Transverse colon (tissue), 4 donors: ENCODE measurements around the gene NANP. TPM values are rescaled to one million over a fixed set of nuclear protein-coding genes. Genes with fewer than 3 reads are reported as not detected.
"Not testable (repeated sequence)": the region's sequence is repeated elsewhere in the genome, so short reads cannot be mapped to it uniquely, and the experiment has no call there.

Experiments
- DNase-seq: peaks from one replicate; pipeline ENCODE4 v3.0.0-alpha.2; 2019
- H3K27ac ChIP-seq, 4 donors: fragments of 200-600 bp; sonication (generic); 2 replicates each; pipeline ENCODE4 v1.5.1; 2016 to 2018; ENCODE audit warnings: inconsistent platforms in 4 of 4
- H3K27me3 ChIP-seq: fragments of 200-600 bp; sonication (generic); 2 replicates; pipeline ENCODE4 v1.5.1; 2017; ENCODE audit warnings: inconsistent platforms
- H3K36me3 ChIP-seq, 4 donors: fragments of 200-600 bp; sonication (generic); 2 replicates each; pipeline ENCODE4 v1.5.1; 2017 to 2019; ENCODE audit warnings: inconsistent platforms in 4 of 4
- H3K4me1 ChIP-seq, 4 donors: fragments of 200-600 bp; sonication (generic); 2 replicates each; pipeline ENCODE4 v1.5.1; 2017 to 2020; ENCODE audit warnings: inconsistent platforms in 4 of 4
- H3K4me3 ChIP-seq, 4 donors: fragments of 200-600 bp; sonication (generic); 1 replicate in 1 of 4; 2 replicates in 3 of 4; pipeline versions ENCODE4 v1.5.1 to v1.6.1; 2017 to 2019; ENCODE audit warnings: inconsistent platforms in 4 of 4
- H3K9me3 ChIP-seq, 2 donors: fragments of 200-600 bp; sonication (generic); 2 replicates each; pipeline ENCODE4 v1.5.1; 2017 to 2019; ENCODE audit warnings: inconsistent platforms in 2 of 2
- EP300 ChIP-seq: sonication (generic); formaldehyde crosslinking; IDR thresholded peaks from one replicate; pipeline ENCODE4 v1.6.1; 2017; ENCODE audit warnings: antibody characterized with exemption, low read depth
- POLR2A ChIP-seq: fragments of 450-650 bp; IDR thresholded peaks from one replicate; pipeline ENCODE4 v1.6.1; 2016; ENCODE audit warnings: antibody characterized with exemption, mild to moderate bottlenecking, moderate library complexity
- POLR2AphosphoS5 ChIP-seq, 3 donors: sonication (generic); formaldehyde crosslinking; IDR thresholded peaks; one replicate each; pipeline ENCODE4 v1.6.1; 2016; ENCODE audit warnings: antibody characterized with exemption in 3 of 3
- WGBS, 2 donors: methylation state at CpG; one replicate each; pipeline ENCODE4 v1.1.5; 2018; ENCODE audit warnings: low coverage in 1 of 2; 5-methylcytosine and 5-hydroxymethylcytosine counted together
- in situ Hi-C, 4 donors: fragments of 200-750 bp; cut with MboI; loops; one replicate each; pipeline versions ENCODE4 v1.15.0 to v1.15.1; 2017; ENCODE audit warnings: low sequenced_read_pairs in 3 of 4, low pct_ligation_motif_present in 1 of 4, low pct_unique_long_range_greater_than_20kb in 1 of 4
- intact Hi-C: fragments of 100-400 bp; cut with DNase I; formaldehyde crosslinking; loops from one replicate; pipeline ENCODE4 v1.15.1; 2023; ENCODE audit warnings: low total_unique reads
- total RNA-seq, 4 donors: library from RNA; depleted of rRNA; stranded (reverse); fragments of >200 nt; gene quantifications; one replicate each; pipeline ENCODE4 v1.1.0, GENCODE V29; 2016
- TF ChIP-seq, protein P1 (sequence below), 5 experiments: fragments of 200-600 bp in 3 of 5; fragments of 450-650 bp in 2 of 5; sonication (generic) in 3 of 5; IDR thresholded peaks; 1 replicate in 2 of 5; 2 replicates in 3 of 5; pipeline ENCODE4 v1.5.1; 2016 to 2017; ENCODE audit warnings: antibody characterized with exemption in 5 of 5, inconsistent platforms in 3 of 5, mild to moderate bottlenecking in 2 of 5, moderate library complexity in 1 of 5

The NANP gene
- total RNA-seq, 4 donors from 2014 or later, result 1.4 to 7.1 (median 3.4) TPM

DNA sequence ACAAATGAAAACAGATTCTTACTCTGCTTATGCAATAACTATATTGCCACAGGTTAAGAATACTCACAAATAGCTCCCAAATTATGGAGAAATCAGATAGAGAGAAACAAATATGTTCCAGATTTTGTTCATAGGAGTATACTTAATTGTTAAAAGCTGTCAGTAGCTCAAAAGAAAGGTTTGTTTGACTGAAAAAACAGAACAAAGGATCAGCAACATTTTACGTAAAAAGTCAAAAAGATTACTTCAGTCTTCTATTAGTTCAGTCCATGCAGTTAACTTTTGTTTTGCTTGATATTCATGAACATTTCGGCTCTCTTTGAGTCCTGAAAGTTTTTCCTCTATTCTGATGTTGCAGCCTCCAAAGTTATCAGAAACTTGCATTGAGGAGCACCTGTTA is 13.4 kb upstream of the NANP start:
- Histone ChIP-seq H3K27me3 (no peaks in the 10 kb centered on the region), H3K4me1 (no peaks in the 10 kb centered on the region), H3K9me3 (no peaks in the 10 kb centered on the region), H3K27ac (no peak overlapping the region), H3K36me3 (peaks cover 0 to 6% (median 0%) of the 10 kb centered on the region in 4 donors), H3K4me3 (no peak overlapping the region)
- DNase-seq, result no peak
- 96 to 97% methylated on average over 2 of the region's 2 CpGs for WGBS, 2 donors
- TF ChIP-seq POLR2AphosphoS5 (IDR thresholded peaks at IDR 0.05), result no peak
- TF ChIP-seq, protein P1, sequence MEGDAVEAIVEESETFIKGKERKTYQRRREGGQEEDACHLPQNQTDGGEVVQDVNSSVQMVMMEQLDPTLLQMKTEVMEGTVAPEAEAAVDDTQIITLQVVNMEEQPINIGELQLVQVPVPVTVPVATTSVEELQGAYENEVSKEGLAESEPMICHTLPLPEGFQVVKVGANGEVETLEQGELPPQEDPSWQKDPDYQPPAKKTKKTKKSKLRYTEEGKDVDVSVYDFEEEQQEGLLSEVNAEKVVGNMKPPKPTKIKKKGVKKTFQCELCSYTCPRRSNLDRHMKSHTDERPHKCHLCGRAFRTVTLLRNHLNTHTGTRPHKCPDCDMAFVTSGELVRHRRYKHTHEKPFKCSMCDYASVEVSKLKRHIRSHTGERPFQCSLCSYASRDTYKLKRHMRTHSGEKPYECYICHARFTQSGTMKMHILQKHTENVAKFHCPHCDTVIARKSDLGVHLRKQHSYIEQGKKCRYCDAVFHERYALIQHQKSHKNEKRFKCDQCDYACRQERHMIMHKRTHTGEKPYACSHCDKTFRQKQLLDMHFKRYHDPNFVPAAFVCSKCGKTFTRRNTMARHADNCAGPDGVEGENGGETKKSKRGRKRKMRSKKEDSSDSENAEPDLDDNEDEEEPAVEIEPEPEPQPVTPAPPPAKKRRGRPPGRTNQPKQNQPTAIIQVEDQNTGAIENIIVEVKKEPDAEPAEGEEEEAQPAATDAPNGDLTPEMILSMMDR (IDR thresholded peaks at IDR 0.05), result no peak
- no peak for TF ChIP-seq EP300
- TF ChIP-seq POLR2A, result no peak
- in situ Hi-C loops (no loop called here), intact Hi-C loops (no loop called here)

DNA sequence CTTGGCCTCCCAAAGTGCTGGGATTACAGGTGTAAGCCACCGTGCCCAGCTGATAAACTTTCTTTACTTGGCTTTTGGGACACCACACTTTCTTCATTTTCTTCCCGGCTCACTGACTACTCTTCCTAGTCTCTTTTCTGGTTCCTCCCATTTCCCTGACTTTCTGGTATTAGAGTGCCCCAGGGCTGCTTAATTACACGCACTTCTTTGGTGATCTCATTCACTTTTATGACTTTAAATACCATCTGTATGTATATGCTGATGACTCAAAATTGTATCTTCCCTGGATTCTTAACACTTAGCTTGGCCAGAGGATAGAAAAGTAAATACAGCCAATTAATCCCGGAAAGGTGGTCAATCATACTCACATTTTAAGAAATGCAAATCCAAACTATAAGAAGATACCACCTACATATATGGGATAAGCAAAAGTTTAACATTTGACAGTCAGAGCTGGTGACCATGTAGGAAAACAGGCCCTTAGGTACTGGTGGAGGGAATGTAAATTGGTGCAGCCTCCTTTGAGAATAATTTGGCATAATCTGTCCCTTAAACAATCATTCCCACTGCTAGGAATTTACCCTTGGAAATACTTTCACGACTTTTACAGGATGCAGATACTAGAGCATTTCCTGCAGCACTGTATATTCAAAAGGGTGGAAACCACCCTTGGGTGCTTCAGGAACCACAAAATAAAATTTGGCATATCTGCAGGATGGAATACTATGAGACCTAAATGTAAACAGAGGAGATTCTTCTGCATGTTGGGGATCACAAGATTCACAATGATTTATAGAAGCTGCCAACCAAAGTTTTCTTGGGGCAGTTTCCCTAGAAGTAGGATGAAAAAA is 9.4 kb upstream of the NANP start:
- intact Hi-C loops (no loop called here), in situ Hi-C loops (no loop called here)
- peaks cover 0 to 6% (median 0%) of the 10 kb centered on the region in 4 donors for H3K36me3 ChIP-seq
- no peak overlapping the region for H3K4me3 ChIP-seq
- TF ChIP-seq EP300 (no peak), POLR2A (no peak), POLR2AphosphoS5 (IDR thresholded peaks at IDR 0.05) (no peak)
- TF ChIP-seq, protein P1 (IDR thresholded peaks at IDR 0.05), result no peak
- 71 to 76% methylated on average over 3 to 5 of the region's 5 CpGs for WGBS, 2 donors
- no peaks in the 10 kb centered on the region for H3K4me1 ChIP-seq
- H3K27me3 ChIP-seq, result no peaks in the 10 kb centered on the region
- DNase-seq, result no peak
- no peaks in the 10 kb centered on the region for H3K9me3 ChIP-seq
- no peak overlapping the region for H3K27ac ChIP-seq

DNA sequence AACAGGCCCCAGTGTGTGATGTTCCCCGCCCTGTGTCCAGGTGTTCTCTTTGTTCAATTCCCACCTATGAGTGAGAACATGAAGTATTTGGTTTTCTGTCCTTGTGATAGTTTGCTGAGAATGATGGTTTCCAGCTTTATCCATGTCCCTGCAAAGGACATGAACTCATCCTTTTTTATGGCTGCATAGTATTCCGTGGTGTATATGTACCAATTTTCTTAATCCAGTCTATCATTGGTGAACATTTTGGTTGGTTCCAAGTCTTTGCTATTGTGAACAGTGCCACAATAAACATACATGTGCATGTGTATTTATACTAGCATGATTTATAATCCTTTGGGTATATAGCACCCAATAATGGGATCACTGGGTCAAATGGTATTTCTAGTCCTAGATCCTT is 6.8 kb upstream of the NANP start:
- H3K4me3 ChIP-seq, H3K4me1 ChIP-seq, DNase-seq, in situ Hi-C loops, H3K36me3 ChIP-seq, intact Hi-C loops, H3K27ac ChIP-seq, H3K27me3 ChIP-seq, H3K9me3 ChIP-seq: not testable (repeated sequence)
- WGBS, 2 donors, result 92 to 100% methylated on average over 2 of the region's 2 CpGs

DNA sequence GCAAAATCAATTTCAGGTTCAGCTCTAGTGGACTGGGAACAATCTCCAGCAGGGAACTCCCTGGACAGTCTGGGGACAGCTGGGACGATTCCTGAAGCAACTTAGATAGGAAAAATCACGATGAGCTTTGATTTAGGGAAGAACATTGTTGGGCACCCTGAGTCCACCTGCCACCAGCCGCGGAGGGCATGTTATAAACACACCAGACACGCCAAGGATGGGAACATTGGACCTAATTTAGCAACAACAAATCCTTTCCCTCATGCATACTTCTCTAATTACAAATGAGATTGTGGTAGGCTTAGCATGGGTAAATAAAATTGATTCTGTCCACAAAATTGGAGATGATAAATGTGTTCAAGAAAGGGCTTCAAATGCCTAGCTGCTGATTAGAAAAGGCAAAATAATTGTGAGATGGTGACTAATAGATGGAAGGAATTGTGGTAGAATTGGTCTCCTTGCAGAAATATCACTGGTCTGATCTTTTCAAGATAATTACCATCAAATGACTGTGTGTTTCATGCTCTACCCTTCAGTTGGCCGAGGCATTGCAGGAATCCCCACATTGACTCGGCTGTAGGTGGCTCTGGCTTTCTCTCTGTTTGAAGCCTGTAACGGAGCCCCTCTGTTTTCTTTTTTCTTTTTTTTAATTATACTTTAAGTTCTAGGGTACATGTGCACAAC is 6.1 kb upstream of the NANP start:
- no peak overlapping the region for H3K27ac ChIP-seq
- H3K4me1 ChIP-seq, result peaks cover 0 to 2% (median under 1%) of the 10 kb centered on the region in 4 donors
- no peak overlapping the region for H3K4me3 ChIP-seq
- H3K9me3 ChIP-seq, result no peaks in the 10 kb centered on the region
- intact Hi-C loops (no loop called here), in situ Hi-C loops (loop anchor here in 1 of 4 donors (10.0 kb wide), 1 partner anchor 65 kb away; the partner anchor contains the start of gene ZNF337)
- no peak for DNase-seq
- H3K27me3 ChIP-seq, result no peaks in the 10 kb centered on the region
- TF ChIP-seq POLR2A (no peak), POLR2AphosphoS5 (IDR thresholded peaks at IDR 0.05) (no peak), EP300 (no peak)
- TF ChIP-seq, protein P1 (IDR thresholded peaks at IDR 0.05), result no peak
- 89% methylated on average over 5 to 8 of the region's 8 CpGs for WGBS, 2 donors
- H3K36me3 ChIP-seq, result peaks cover 0 to 6% (median 0%) of the 10 kb centered on the region in 4 donors
